Esophagus squamous epithelium (tissue), 5 donors: ENCODE data around the gene GALK2. TPM values are rescaled to one million over a fixed set of nuclear protein-coding genes. Genes with fewer than 3 reads are reported as not detected.
"Not testable (repeated sequence)": the region's sequence is repeated elsewhere in the genome, so short reads cannot be mapped to it uniquely, and the experiment has no call there.

ENCODE experiments used
- DNase-seq: peaks from one replicate; lab custom pipeline; 2025; lab: John Stamatoyannopoulos, UW
- H3K27ac ChIP-seq, 4 donors: fragments of 200-600 bp; sonication (generic); one replicate each; pipeline ENCODE4 v1.5.1; 2016 to 2019; ENCODE audit warnings: mild to moderate bottlenecking in 1 of 4
- H3K27me3 ChIP-seq, 4 donors: fragments of 200-600 bp; sonication (generic); 1 replicate in 3 of 4; 2 replicates in 1 of 4; pipeline versions ENCODE4 v1.5.1 to v1.6.0; 2017 to 2021; ENCODE audit warnings: antibody characterized with exemption in 1 of 4
- H3K36me3 ChIP-seq, 3 donors: fragments of 200-600 bp; sonication (generic); one replicate each; pipeline ENCODE4 v1.5.1; 2016 to 2019
- H3K4me1 ChIP-seq, 3 donors: fragments of 200-600 bp; sonication (generic); one replicate each; pipeline ENCODE4 v1.5.1; 2017 to 2019
- H3K4me3 ChIP-seq, 4 donors: fragments of 200-600 bp; sonication (generic); 1 replicate in 3 of 4; 2 replicates in 1 of 4; pipeline ENCODE4 v1.5.1; 2016 to 2019; ENCODE audit warnings: mild to moderate bottlenecking in 2 of 4, moderate library complexity in 1 of 4
- H3K9me3 ChIP-seq, 3 donors: fragments of 200-600 bp; sonication (generic); one replicate each; pipeline ENCODE4 v1.5.1; 2016 to 2019
- CTCF ChIP-seq, 6 experiments: fragments of 450-650 bp in 4 of 6; fragments of 200-600 bp in 2 of 6; sonication (generic) in 2 of 6; IDR thresholded peaks; one replicate each; pipeline ENCODE4 v1.5.1; 2016 to 2019; ENCODE audit warnings: antibody characterized with exemption in 6 of 6, mild to moderate bottlenecking in 4 of 6, moderate library complexity in 4 of 6
- POLR2A ChIP-seq, 4 donors: fragments of 450-650 bp; IDR thresholded peaks; one replicate each; pipeline ENCODE4 v1.6.1; 2017; ENCODE audit warnings: antibody characterized with exemption in 4 of 4, mild to moderate bottlenecking in 4 of 4, moderate library complexity in 3 of 4
- WGBS, 2 donors: methylation state at CpG; one replicate each; pipeline ENCODE4 v1.1.5; 2018; 5-methylcytosine and 5-hydroxymethylcytosine counted together
- intact Hi-C: fragments of 100-400 bp; cut with DNase I; formaldehyde crosslinking; loops from one replicate; pipeline ENCODE4 v1.15.0; 2022
- total RNA-seq, 4 donors: library from RNA; depleted of rRNA; stranded (reverse); fragments of >200 nt; gene quantifications; one replicate each; pipeline ENCODE4 v1.1.0, GENCODE V29; 2016
- donor health status: DM: yes; HTN: yes; CAD: no.

The GALK2 gene
- total RNA-seq, 4 donors from 2014 or later, result 7.2 to 30.5 (median 21.4) TPM

- WGBS, 2 donors, result 81 to 86% methylated on average over 3 of the region's 3 CpGs
- H3K27ac ChIP-seq, result no peak overlapping the region
- no peaks in the 10 kb centered on the region for H3K27me3 ChIP-seq
- no peaks in the 10 kb centered on the region for H3K36me3 ChIP-seq
- TF ChIP-seq POLR2A (IDR thresholded peaks at IDR 0.05) (no peak), CTCF (IDR thresholded peaks at IDR 0.05) (no peak)
- H3K4me3 ChIP-seq, result no peak overlapping the region
- intact Hi-C loops, result no loop called here
- peaks cover 0 to 21% (median 9%) of the 10 kb centered on the region in 3 donors for H3K4me1 ChIP-seq
- H3K9me3 ChIP-seq, result no peaks in the 10 kb centered on the region
- DNase-seq, result no peak
Observed at GRCh38 chr15:49174902-49175301, 4.9 kb downstream of the GALK2 start.

GRCh38 chr15:49175582-49176397 is 5.7 kb downstream of the GALK2 start:
- H3K4me3 ChIP-seq, intact Hi-C loops, H3K27ac ChIP-seq, H3K9me3 ChIP-seq, H3K36me3 ChIP-seq, H3K27me3 ChIP-seq, DNase-seq: not testable (repeated sequence)
- H3K4me1 ChIP-seq, result peaks cover 0 to 17% (median 7%) of the 10 kb centered on the region in 3 donors
- WGBS, 2 donors, result 93 to 94% methylated on average over 6 of the region's 6 CpGs

- TF ChIP-seq CTCF (IDR thresholded peaks at IDR 0.05), result no peak
- TF ChIP-seq POLR2A (IDR thresholded peaks at IDR 0.05), result no peak
- Histone ChIP-seq H3K4me1 (no peaks in the 10 kb centered on the region), H3K36me3 (no peaks in the 10 kb centered on the region), H3K9me3 (no peaks in the 10 kb centered on the region), H3K27me3 (no peaks in the 10 kb centered on the region), H3K27ac (no peak overlapping the region), H3K4me3 (no peak overlapping the region)
- intact Hi-C loops, result no loop called here
- WGBS, 2 donors, result 78 to 95% methylated on average over 7 of the region's 7 CpGs
- DNase-seq, result no peak
Observed at GRCh38 chr15:49178497-49178896, 8.4 kb downstream of the GALK2 start.

GRCh38 chr15:49179433-49180190 is 9.6 kb downstream of the GALK2 start:
- 68 to 69% methylated on average over 1 of the region's 1 CpG for WGBS, 2 donors
- no peaks in the 10 kb centered on the region for H3K4me1 ChIP-seq
- DNase-seq, result no peak

GRCh38 chr15:49182128-49182527 is 12.1 kb downstream of the GALK2 start:
- Histone ChIP-seq H3K4me3 (no peak overlapping the region), H3K27me3 (no peaks in the 10 kb centered on the region), H3K27ac (no peak overlapping the region), H3K9me3 (no peaks in the 10 kb centered on the region), H3K36me3 (no peaks in the 10 kb centered on the region), H3K4me1 (no peaks in the 10 kb centered on the region)
- intact Hi-C loops, result no loop called here
- 94 to 98% methylated on average over 4 of the region's 4 CpGs for WGBS, 2 donors
- no peak for TF ChIP-seq CTCF (IDR thresholded peaks at IDR 0.05)
- no peak for TF ChIP-seq POLR2A (IDR thresholded peaks at IDR 0.05)
- DNase-seq, result no peak

More at GRCh38 chr15:49179433-49180190, 9.6 kb downstream of the GALK2 start:
- Histone ChIP-seq H3K36me3 (no peaks in the 10 kb centered on the region), H3K27ac (no peak overlapping the region), H3K27me3 (no peaks in the 10 kb centered on the region), H3K4me3 (no peak overlapping the region), H3K9me3 (no peaks in the 10 kb centered on the region)
- TF ChIP-seq CTCF (IDR thresholded peaks at IDR 0.05), result no peak
- no peak for TF ChIP-seq POLR2A (IDR thresholded peaks at IDR 0.05)
- intact Hi-C loops, result no loop called here

GRCh38 chr15:49183741-49184140 is 13.7 kb downstream of the GALK2 start:
- intact Hi-C loops, H3K4me3 ChIP-seq, DNase-seq, H3K27me3 ChIP-seq, H3K27ac ChIP-seq, H3K36me3 ChIP-seq, H3K4me1 ChIP-seq, H3K9me3 ChIP-seq: not testable (repeated sequence)
- 75 to 92% methylated on average over 3 of the region's 3 CpGs for WGBS, 2 donors
